GM19328 (cell line): ENCODE measurements around the gene HPCAL4.

ENCODE experiments used
- ATAC-seq: cut with Tn5 transposase; IDR thresholded peaks from one replicate; pipeline ENCODE4 v1.9.1; 2021; ENCODE audit warnings: mild to moderate bottlenecking, moderate library complexity; ENCODE audit not compliant: unreplicated experiment

Gene HPCAL4

GRCh38 chr1:39678889-39679288, 12.3 kb downstream of the HPCAL4 start:
- no peak for ATAC-seq

GRCh38 chr1:39677645-39678044, 13.6 kb downstream of the HPCAL4 start:
- no peak for ATAC-seq

GRCh38 chr1:39676948-39677548, 14.2 kb downstream of the HPCAL4 start:
- ATAC-seq = no peak

GRCh38 chr1:39675220-39675619, 16.0 kb downstream of the HPCAL4 start:
- ATAC-seq = no peak

- ATAC-seq = no peak
Observed at GRCh38 chr1:39673215-39673614, 18.0 kb downstream of the HPCAL4 start.

GRCh38 chr1:39672551-39672947, 18.7 kb downstream of the HPCAL4 start:
- ATAC-seq = no peak

- ATAC-seq = no peak
Observed at GRCh38 chr1:39671793-39672550, 19.3 kb downstream of the HPCAL4 start, which contains the start of gene NT5C1A. NT5C1A (minus strand) TSS chr1:39672107; CDS start chr1:39672038, 69 bp downstream.

GRCh38 chr1:39671433-39671792, 19.8 kb downstream of the HPCAL4 start:
- ATAC-seq = no peak

- no peak for ATAC-seq
Observed at GRCh38 chr1:39670689-39671088, 20.5 kb downstream of the HPCAL4 start.

GRCh38 chr1:39668894-39669293, 22.3 kb downstream of the HPCAL4 start:
- no peak for ATAC-seq

- ATAC-seq = no peak
Observed at GRCh38 chr1:39668111-39668510, 23.1 kb downstream of the HPCAL4 start.

GRCh38 chr1:39666772-39667171, 24.5 kb downstream of the HPCAL4 start:
- ATAC-seq = peak; percentile 55

- no peak for ATAC-seq
Observed at GRCh38 chr1:39663559-39663958, 27.7 kb downstream of the HPCAL4 start.

- no peak for ATAC-seq
Observed at GRCh38 chr1:39662861-39663260, 28.4 kb downstream of the HPCAL4 start.

GRCh38 chr1:39659538-39659937, 31.7 kb downstream of the HPCAL4 start:
- no peak for ATAC-seq

- no peak for ATAC-seq
Observed at GRCh38 chr1:39659110-39659509, 32.1 kb downstream of the HPCAL4 start.

GRCh38 chr1:39657923-39658485, 33.2 kb downstream of the HPCAL4 start:
- no peak for ATAC-seq

- ATAC-seq = no peak
Observed at GRCh38 chr1:39657402-39657801, 33.8 kb downstream of the HPCAL4 start.

- ATAC-seq = no peak
Observed at GRCh38 chr1:39656391-39656790, 34.8 kb downstream of the HPCAL4 start.

- ATAC-seq = no peak
Observed at GRCh38 chr1:39655578-39656268, 35.5 kb downstream of the HPCAL4 start.

GRCh38 chr1:39654291-39654690, 36.9 kb downstream of the HPCAL4 start:
- ATAC-seq = no peak
